NCI-H2081 (cell line): Measurements from ENCODE around the gene SCYGR6.
"Not testable (repeated sequence)": the region's sequence is repeated elsewhere in the genome, so short reads cannot be mapped to it uniquely, and the experiment has no call there.

Experiments
- DNase-seq, 2 experiments: peaks; one replicate each; lab custom pipeline; 2025; lab: John Stamatoyannopoulos, UW

SCYGR6 gene, protein sequence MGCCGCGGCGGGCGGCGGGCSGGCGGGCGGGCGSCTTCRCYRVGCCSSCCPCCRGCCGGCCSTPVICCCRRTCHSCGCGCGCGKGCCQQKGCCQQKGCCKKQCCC

DNA sequence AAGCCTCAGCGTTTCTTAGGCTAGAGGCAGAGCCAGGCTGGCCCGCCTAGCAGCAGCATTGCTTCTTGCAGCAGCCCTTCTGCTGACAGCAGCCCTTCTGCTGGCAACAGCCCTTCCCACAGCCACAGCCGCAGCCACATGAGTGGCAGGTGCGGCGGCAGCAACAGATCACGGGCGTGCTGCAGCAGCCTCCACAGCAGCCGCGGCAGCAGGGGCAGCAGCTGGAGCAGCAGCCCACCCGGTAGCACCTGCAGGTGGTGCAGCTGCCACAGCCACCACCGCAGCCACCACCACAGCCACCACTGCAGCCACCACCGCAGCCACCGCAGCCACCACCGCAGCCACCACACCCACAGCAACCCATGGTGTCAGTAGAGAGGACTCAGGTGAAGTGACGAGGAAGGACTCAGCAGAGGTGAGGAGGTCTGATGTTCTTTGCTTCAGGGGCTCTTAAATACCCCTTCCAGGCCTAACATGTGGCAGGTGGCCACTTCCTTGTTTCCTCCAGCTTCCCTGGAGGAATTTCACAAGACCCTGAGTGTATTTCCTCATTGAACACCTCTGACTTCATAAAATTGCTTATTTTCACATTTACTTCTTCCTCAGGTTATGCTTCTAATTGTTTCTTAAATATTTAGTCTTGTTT, at the start of gene SCYGR6:
Gene SCYGR6, minus strand, starts transcription at position 364 of the 646 bp plus-strand sequence. Its CDS starts 0 bp downstream, at position 364.
- no peak for DNase-seq

DNA sequence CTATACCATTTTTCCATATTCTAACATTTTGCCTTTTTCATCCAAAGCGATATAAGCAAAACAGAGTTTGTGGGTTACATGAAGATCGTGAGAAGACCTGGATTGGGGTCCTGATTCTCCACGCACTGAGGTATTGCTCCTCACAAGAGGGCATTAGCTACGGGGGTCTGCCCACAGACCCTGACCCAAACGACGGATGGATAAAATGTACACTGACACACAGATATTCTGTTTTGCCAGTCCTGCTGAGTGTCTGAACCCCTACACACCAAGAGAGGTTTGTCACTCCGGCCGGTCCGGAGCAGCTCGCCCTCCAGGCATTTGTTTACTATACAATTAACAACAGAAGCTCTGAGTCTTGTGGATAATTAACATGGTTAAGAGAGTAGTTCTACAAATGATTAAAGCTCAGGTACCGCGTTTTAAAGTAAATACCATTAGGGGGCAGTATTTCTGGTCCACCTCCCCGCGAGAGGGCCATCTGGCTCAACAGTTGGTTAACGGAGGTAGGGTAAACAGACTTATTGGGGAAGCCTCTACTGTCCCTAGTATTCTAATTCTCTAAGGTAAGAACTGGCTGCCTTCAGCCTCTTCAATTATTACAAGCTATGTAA, 49.6 kb upstream of the SCYGR6 start:
- DNase-seq = no peak

DNA sequence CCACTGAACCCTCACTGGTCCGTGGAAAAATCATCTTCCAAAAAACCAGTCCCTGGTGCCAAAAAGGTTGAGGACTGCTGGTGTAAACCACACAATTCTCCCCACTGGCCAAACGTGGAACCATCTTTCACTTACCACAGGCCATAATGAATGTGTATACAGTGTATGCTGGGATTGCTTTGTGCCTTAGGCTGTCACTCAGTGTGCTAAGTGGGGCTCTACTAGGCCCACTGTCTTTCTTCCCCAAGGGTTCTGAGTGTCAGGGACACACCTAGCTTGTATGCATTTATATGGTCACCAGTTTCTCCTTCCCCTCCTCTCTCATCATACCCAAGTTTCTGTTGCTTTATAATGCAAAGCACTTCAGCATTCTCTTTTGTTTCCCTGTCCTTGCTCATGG, 48.4 kb upstream of the SCYGR6 start:
- DNase-seq = no peak

DNA sequence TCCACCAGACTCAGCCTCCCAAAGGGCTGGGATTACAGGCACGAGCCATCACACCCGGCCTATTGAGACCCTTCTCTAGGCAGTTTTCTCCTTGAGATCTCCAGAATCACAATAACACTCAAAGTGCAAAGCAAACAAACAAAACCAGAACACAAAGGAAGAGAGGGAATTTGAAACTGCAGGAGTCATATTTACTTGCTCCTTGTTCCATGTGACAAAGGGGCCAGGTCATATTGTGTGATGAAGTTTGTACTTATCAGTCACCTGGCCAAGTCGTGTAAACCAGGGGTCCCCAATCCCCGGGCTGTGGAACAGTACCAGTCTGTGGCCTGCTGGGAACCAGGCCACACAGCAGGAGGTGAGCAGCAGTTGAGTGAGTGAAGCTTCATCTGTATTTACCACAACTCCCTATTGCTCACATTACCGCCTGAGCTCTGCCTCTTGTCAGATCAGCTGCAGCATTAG, 47.7 kb upstream of the SCYGR6 start:
- no peak for DNase-seq

DNA sequence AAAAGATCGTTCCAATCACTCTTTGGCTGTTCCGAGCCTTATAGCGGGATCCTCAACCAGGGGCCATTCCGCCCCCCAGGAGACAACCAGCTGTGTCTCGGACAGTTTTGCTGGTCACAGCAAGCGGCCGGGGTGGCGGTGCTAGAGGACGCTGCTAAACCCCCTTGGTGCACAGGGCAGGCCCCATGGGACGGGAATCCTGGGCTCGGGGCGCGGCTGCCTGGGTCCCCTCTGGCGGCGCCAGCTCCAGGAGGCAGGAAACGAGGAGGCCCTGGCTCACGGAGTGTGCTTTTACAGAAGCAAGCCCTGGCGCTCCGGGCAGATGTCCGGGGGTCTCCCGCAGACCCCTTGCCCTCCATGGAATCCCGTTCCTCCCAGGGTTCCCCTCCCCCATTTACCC, 43.3 kb upstream of the SCYGR6 start:
- no peak for DNase-seq

DNA sequence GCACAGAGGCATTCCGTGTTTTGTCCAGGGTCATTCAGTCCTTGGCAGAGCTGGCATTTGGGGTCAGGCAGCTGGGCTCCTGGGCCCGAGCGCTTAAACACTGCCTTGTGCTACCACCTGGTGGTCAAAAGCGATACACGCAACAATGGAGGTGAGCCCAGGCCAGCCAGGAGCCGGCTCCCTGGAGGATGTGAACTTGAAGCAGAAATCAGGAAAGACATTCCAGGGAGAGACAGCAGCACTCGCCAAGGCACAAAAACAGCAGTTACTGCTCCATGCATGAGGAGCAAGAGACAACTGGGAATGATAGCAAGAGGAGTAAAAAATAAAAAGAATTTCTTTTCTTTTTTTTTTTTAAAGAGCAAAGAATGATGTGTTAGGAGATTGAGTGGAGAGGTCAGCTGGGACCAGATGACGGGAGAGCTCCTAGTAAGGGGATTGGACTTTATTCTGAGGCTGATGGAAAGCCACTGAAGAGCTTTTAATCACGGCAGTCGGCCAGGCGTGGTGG, 41.9 kb upstream of the SCYGR6 start:
- peak; percentile 57 to 62 for DNase-seq

DNA sequence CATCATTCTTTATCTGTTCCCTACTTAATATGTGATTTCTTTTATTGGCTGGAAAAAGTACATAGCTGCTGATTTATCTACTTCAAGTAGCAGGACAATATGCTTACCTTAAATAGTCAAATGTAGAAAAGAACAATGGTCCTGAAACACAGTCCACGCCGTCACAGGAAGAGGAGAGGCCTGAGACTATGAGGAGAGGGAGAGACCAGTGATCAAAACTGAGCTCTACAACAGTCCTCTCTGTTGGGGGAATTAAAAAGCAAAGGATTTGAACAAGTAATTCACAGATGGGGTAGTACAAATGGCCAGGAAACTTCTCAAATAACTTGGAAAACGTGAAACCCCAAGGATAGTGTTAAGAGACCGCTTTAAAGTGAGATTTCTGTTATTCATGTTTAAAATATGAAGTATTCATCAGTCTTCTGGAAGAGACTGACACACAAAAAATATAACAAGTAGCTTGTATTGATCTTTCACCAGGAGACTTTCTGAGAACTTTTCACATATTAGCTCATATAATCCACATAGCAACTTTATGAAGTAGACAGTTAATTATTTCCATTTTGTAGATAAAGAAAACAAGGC, 41.3 kb upstream of the SCYGR6 start:
- DNase-seq = no peak

DNA sequence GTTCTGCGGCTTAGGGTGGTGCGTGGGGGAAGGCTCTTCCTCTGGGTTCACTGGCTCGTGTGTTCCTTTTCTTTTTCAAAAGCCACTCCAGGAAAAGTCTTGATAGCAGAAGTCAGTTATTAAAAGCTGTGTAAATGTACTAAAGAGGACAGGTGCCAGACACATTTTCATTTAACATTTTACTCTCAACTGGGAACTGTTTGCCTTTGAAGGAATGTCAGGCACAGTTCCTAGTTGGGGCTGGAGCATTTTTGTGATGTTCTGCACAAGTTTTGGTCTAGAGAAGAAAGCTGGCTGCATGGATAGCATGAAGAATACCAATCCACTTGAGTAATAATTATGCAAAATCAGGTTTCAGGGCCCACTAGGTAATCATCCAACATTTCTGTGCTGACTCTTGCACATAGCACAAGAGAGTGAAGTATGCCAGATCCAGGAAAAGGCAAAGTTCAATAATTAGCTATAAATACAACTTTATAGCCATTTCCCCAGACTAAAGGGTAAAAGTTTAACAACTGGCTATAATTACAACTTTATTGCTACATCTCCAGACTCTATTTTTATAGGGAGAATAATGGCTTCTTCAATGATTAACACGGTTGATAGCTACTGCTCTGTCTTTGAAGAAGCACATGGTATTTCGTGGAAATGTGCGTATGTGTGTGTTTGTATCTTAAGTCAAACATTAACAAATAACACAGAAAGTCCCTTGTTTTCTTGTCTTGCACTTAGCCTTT, 37.4 kb upstream of the SCYGR6 start:
- DNase-seq = no peak

DNA sequence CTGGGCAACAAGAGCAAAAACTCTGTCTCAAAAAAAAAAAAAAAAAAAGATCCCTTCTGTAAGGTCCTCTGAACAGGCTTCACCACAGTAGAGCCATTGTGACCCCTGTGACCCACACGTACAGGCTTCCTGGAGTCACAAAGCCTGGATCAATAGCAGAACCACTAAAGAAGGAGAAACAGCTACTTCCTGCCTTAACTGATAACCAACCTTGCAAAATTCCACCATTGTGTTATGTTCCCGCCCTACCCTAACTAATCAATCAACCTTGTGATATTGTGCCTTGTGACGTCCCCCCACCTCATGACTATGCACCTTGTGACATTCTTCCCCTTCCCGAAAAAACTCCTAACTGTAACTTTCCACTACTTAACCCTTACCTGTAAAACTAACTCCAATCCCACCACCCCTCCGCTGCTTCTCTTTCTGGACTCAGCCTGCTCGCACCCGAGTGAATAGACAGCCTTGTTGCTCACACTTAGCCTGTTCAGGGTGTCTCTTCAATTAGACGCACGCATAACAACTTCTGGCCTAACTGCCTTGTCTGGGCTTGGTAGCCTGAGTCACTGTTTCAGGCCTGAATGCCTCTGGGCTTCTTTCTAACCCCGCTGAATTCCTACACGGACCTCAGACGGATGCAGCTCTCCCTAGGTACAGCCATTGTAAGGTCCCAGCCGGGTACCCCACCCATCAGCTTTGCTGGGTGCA, 35.0 kb upstream of the SCYGR6 start:
- no peak for DNase-seq

DNA sequence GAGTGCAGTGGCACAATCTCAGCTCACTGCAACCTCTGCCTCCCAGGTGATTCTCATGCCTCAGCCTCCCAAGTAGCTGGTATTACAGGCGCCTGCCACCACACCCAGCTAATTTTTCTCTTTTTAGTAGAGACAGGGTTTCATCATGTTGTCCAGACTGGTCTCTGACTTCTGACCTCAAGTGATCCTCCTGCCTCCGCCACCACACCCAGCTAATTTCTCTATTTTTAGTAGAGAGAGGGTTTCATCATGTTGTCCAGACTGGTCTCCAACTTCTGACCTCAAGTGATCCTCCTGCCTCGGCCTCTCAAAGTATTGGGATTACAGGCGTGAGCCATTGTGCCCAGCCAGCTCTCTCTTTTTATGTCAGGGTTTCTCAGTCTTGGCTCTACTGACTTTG, 31.7 kb upstream of the SCYGR6 start:
- DNase-seq = not testable (repeated sequence)

DNA sequence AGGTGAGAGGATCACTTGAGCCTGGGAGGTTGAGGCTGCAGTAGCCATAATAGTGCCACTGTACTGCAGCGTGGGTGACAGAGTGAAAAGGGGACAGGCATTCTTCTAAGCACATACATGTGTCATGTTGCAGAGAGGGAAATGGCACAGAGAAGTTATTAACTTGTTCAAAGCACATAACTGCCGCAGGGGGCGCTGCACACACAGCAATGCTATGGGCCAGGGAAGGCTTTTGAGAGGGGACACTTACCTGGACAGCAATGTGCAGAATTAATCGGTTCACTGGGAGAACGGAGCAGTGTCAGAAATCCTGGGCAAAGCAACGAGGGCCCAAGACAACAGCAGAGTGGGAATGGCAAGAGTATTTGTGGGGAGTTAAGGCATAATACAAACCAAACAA, 23.5 kb upstream of the SCYGR6 start:
- DNase-seq = no peak

DNA sequence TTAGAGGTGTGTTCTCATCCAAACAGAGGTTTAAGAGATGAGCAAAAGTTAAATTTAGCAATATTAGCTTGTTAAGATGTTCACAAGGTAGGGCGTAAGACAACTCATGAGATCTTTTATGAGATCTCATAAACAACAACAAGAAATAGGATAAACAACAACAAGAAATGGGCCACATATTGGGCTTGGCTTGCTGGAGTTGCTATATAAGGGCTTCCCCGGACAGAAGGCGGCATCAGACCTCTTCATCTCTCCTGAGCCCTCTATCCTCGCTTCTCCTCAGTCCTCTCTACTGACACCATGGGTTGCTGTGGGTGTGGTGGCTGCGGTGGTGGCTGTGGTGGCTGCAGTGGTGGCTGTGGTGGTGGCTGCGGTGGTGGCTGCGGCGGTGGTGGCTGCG, 21.0 kb upstream of the SCYGR6 start, which contains the start of gene SCYGR8:
Gene SCYGR8, plus strand, starts transcription at position 301 of the 400 bp plus-strand sequence. Its CDS starts 0 bp downstream, at position 301.
- DNase-seq = no peak

DNA sequence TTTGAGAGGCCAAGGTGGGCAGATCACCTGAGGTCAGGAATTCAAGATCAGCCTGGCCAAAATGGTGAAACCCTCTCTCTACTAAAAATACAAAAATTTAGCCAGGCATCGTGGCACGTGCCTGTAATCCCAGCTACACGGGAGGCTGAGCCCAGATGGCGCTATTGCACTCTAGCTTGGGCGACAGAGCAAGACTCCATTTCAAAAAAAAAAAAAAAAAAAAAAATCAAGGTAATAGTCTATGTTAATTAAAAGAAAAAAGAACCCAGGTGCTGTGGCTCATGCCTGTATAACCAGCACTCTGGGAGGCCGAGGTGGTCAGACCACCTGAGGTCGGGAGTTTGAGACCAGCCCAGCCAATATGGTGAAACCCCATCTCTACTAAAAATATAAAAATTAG, 16.1 kb upstream of the SCYGR6 start:
- not testable (repeated sequence) for DNase-seq

DNA sequence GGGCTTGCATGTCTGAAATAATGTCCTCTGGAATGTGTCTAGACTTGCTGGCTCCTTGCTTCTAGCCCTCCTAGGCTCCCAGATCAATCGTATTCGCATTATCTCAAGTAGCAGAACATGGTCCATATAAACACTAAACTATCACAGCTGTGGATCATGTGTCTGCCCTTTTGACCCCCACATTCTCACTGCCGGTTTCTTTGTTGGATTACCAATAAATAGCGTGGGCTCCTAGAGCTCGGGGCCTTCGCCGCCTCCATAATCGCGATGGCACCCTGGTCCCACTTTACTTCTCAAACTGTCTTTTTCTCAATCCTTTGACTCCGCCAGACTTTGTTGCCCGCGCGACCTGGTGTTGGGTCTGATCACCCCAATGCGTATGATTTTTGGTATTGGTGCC, 14.8 kb upstream of the SCYGR6 start:
- DNase-seq = no peak

DNA sequence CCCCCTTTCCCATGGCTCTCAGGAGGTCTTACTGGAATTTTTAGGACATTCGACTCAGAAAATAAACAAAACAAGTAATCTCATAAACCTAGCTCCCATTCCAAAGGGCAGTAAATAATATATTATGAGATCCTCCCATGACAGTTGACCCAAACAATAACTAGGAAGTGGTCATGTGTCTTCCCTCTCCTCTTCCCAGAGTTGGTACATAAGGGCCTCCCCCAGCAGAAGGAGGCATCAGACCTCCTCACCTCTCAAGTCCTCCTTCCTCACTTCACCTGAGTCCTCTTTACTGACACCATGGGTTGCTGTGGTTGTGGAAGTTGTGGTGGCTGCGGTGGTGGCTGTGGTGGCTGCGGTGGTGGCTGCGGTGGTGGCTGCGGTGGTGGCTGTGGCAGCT, 3.5 kb upstream of the SCYGR6 start, which contains the start of gene SCYGR7:
Gene SCYGR7, plus strand, starts transcription at position 301 of the 400 bp plus-strand sequence. Its CDS starts 0 bp downstream, at position 301.
- no peak for DNase-seq

DNA sequence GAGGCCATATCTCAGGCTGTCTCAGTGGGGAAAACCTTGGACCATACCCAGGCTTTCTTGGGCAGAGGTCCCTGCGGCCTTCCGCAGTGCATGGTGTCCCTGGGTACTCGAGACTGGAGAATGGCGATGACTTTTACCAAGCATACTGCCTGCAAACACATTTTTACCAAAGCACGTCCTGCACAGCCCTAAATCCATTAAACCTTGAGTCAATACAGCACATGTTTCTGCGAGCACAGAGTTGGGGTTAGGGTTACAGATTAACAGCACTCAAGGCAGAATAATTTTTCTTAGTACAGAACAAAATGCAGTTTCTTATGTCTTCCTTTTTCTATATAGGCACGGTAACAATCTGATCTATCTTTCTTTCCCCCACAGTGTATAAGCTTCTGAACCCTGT, 1.7 kb downstream of the SCYGR6 start:
- DNase-seq = not testable (repeated sequence)

DNA sequence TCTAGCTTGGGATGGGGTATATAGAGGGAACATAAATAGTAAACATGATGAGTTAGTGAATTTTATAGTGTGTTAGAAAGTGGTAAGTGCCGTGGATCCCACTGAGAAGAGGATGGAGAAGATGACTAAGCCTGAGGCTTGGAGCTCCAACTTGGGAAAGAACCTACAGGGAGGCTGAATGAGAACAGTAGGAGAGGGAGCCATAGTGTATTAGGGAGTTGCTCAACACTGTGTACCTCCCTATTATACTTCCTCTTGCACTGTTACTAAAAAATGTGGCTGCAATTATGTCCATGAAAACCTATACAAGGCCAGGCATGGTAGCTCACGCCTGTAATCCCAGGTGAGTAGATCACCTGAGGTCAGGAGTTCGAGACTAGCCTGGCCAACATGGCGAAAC, 3.9 kb downstream of the SCYGR6 start:
- no peak for DNase-seq

DNA sequence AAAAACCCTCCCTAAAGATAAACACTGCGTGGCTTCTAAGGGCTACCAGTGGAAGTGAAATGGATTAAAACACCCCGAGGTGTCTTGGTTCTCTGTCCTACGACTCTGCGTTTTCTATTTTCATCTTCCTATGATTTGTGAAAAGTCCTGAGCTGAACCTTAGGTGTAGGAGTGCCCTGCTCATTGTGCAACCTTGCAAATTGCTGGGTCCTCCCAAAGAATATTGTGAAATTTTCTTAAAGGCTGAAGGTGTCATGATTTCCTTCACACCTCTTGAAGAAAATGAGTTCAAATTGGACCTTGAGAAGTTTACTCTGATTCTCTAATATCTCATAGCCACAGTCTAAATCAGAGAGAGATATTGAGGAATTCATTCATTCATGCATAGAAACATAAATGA, 4.9 kb downstream of the SCYGR6 start:
- no peak for DNase-seq

DNA sequence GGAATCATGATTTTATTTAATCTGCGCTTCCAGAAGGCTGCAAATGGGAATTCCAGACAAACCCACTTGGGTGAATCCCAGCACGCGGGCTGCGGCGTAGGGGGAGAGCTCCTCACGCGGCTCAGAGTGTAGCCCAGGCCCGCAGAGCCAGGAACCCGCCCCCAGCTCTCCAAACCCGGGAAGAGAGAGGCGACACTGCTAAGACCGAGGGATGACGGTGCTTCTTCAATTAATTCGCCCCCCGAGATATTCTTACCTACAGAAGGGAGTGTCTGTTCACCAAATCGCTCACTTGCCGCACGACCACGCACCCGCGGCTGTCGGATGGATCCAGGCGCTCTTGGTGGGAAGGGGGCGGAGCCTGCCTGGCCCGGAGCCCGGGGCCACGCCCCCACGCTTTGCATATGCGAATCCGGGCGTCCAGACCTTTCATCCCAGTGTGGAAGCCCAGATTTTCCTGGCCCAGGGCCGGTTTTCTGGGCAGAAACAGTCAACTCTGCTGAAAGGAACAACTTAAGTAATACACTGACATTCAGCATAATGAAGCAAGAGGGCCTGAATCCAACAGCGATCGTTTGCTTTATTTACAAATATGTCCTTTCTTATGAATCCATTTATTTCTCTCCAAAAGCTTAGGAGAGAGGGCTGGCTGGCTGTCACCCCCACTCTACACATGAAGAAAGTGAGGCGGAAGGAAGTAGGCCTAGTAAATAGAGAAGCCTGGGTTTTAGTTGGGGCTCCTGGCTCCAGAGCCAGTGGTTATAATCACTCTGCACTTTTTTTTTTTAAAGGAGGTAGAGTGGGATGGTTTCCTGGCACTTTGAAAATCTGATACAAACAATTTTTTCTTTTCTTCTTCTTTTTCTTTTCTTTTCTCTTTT, 6.6 kb downstream of the SCYGR6 start, which contains the start of gene SLC19A3:
Gene SLC19A3, minus strand, starts transcription at position 342 of the 881 bp plus-strand sequence. CDS start 15,710 bp downstream, outside the sequence.
- peak; percentile 4 to 39 for DNase-seq

DNA sequence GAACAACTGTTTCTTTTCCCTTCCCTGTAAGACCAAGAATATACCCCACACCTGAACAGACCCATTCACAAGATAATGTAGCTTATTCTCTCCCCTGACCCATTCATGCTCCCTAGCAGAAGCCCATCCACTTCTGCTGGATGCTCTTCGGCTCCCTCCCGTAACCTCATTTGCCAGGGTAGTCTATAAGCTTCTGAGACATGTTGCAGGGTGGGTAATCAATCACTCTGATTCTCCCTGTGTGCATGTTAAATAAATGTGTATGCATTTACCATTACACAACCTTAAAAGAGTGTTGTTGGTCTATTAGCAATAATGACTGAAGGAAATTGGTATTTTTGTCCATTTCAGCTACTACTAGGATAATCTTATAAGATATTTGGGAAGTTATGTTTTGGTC, 8.1 kb downstream of the SCYGR6 start:
- no peak for DNase-seq
